ENCODE results near the gene SDSL.

Gene SDSL

DNA sequence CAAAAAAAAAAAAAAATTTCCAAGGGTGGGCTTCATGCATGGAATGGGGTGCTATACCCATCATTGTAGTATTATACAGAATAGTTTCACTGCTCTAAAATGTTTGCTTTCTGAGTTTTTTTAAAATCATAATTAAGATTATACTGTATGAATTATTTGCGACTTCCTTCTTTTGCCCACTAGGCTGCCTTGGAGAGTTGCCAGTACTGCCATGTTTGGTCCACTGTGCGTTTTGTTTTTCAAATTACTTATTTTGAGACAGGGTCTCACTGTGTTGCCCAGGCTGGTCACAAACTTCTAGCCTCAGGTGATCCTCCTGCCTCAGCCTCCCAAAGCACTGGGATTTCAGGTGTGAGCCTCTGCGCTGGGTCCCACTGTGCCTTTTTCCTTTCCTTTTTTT lies 43.9 kb upstream of the SDSL start:
- no peak for TF ChIP-seq POLR2AphosphoS5 (IDR thresholded peaks at IDR 0.05; ENCODE audit: low read depth, low read length)
- no peak for TF ChIP-seq SIN3A (IDR thresholded peaks at IDR 0.05; ENCODE audit: borderline replicate concordance, insufficient read depth, low read length)

DNA sequence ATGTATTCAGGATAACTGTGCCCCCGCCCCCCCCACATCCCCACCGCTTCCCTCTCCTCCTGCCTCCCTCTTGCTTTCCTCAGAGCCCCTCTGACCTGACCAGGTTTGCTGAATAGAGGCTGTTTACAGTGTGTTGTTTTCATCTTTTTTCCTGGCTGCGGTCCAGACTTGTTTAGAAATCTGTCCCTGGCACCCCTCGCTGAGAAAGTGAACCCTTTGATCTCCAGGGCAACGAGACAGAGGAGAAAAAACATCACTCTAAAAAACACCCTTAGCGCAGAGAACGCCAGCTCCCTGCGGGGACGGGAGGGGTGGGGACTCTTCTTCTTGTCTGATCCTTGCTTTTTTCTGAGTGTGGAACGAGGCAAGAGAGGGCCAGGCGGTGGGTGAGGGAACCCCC lies 41.0 kb upstream of the SDSL start:
- TF ChIP-seq TAF1 (IDR thresholded peaks at IDR 0.05; ENCODE audit: borderline replicate concordance, insufficient read depth, low read length) (no peak), POLR2AphosphoS5 (IDR thresholded peaks at IDR 0.05; ENCODE audit: low read depth, low read length) (no peak), FOXP2 (optimal IDR thresholded peaks at IDR 0.05; ENCODE audit: borderline replicate concordance, extremely low read depth, extremely low read length, insufficient read depth) (no peak), SIN3A (IDR thresholded peaks at IDR 0.05; ENCODE audit: borderline replicate concordance, insufficient read depth, low read length) (no peak)
- TF ChIP-seq, protein P1, sequence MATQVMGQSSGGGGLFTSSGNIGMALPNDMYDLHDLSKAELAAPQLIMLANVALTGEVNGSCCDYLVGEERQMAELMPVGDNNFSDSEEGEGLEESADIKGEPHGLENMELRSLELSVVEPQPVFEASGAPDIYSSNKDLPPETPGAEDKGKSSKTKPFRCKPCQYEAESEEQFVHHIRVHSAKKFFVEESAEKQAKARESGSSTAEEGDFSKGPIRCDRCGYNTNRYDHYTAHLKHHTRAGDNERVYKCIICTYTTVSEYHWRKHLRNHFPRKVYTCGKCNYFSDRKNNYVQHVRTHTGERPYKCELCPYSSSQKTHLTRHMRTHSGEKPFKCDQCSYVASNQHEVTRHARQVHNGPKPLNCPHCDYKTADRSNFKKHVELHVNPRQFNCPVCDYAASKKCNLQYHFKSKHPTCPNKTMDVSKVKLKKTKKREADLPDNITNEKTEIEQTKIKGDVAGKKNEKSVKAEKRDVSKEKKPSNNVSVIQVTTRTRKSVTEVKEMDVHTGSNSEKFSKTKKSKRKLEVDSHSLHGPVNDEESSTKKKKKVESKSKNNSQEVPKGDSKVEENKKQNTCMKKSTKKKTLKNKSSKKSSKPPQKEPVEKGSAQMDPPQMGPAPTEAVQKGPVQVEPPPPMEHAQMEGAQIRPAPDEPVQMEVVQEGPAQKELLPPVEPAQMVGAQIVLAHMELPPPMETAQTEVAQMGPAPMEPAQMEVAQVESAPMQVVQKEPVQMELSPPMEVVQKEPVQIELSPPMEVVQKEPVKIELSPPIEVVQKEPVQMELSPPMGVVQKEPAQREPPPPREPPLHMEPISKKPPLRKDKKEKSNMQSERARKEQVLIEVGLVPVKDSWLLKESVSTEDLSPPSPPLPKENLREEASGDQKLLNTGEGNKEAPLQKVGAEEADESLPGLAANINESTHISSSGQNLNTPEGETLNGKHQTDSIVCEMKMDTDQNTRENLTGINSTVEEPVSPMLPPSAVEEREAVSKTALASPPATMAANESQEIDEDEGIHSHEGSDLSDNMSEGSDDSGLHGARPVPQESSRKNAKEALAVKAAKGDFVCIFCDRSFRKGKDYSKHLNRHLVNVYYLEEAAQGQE (IDR thresholded peaks at IDR 0.05; ENCODE audit: insufficient read depth in 1 of 2, low read depth in 2 of 2, low read length in 2 of 2), result no peak

DNA sequence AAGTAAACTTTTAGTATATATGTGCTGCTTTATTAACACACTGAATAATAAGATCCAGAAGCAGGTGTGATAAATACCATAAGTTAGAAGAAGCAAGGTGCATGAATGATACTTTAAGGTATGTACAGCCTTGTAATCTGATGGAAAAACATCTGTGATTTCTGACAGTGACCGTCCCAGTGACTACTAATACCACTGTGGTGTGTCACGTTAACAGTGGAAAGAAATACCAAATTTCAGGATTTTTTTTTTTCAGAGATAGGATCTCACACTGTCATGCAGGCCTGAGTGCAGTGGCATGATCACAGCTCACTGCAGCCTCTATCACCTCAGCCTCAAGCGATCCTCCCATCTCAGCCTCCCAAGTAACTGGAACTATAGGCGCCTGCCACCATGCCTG lies 40.0 kb upstream of the SDSL start:
- TF ChIP-seq POLR2AphosphoS5 (IDR thresholded peaks at IDR 0.05; ENCODE audit: low read depth, low read length) (no peak), FOXP2 (optimal IDR thresholded peaks at IDR 0.05; ENCODE audit: borderline replicate concordance, extremely low read depth, extremely low read length, insufficient read depth) (no peak), TAF1 (IDR thresholded peaks at IDR 0.05; ENCODE audit: borderline replicate concordance, insufficient read depth, low read length) (no peak), SIN3A (IDR thresholded peaks at IDR 0.05; ENCODE audit: borderline replicate concordance, insufficient read depth, low read length) (no peak)
- TF ChIP-seq, protein P1 (IDR thresholded peaks at IDR 0.05; ENCODE audit: insufficient read depth in 1 of 2, low read depth in 2 of 2, low read length in 2 of 2), result no peak

DNA sequence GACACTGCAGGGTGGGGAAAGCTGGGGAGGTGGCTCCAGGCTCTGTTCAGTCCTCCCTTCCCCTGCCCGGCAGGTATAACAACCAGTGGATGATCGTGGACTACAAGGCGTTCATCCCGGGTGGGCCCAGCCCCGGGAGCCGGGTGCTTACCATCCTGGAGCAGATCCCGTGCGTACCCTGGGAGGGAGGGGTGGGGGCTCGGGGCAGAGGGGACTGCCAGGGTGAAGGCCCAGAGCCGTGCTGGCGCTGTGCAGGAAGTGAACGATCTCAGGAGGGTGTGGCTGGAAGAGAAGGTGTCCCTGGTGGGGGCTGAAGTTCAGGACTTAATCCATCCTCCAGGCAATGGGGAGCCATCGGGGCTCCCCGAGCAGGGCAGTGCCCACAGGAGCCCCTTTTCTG lies 37.4 kb upstream of the SDSL start:
- TF ChIP-seq SIN3A (IDR thresholded peaks at IDR 0.05; ENCODE audit: borderline replicate concordance, insufficient read depth, low read length) (no peak), FOXP2 (optimal IDR thresholded peaks at IDR 0.05; ENCODE audit: borderline replicate concordance, extremely low read depth, extremely low read length, insufficient read depth) (no peak), TAF1 (IDR thresholded peaks at IDR 0.05; ENCODE audit: borderline replicate concordance, insufficient read depth, low read length) (no peak), POLR2AphosphoS5 (IDR thresholded peaks at IDR 0.05; ENCODE audit: low read depth, low read length) (no peak)
- TF ChIP-seq, protein P1 (IDR thresholded peaks at IDR 0.05; ENCODE audit: insufficient read depth in 1 of 2, low read depth in 2 of 2, low read length in 2 of 2), result no peak

DNA sequence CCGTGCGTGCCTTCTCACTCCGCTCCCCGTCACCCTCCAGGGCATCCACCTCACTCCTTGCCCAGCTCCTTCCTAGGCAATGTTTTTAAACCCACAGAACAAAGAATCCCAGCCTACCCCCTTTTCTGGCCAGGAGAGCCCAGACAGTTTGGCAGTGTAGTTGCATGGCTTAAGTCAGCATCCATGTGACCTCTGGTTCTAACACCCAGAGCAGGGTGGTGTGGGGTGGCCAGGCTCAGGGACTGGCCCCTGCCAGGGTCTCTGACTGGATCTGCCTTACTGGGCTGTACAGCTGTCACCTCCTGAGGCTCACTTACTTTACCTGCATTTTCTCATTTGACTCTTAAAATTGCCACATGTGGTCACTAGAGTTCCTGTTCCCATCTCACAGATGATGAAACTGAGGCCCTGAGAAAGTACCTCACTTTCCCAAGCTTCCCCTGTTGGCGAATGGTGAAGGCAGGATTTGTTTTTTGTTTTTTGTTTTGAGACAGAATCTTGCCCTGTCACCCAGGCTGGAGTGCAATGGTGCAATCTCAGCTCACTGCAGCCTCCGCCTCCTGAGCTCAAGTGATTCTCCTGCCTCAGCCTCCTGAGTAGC lies 36.8 kb upstream of the SDSL start:
- TF ChIP-seq SIN3A (IDR thresholded peaks at IDR 0.05; ENCODE audit: borderline replicate concordance, insufficient read depth, low read length) (no peak), POLR2AphosphoS5 (IDR thresholded peaks at IDR 0.05; ENCODE audit: low read depth, low read length) (no peak), TAF1 (IDR thresholded peaks at IDR 0.05; ENCODE audit: borderline replicate concordance, insufficient read depth, low read length) (no peak), FOXP2 (optimal IDR thresholded peaks at IDR 0.05; ENCODE audit: borderline replicate concordance, extremely low read depth, extremely low read length, insufficient read depth) (no peak)
- TF ChIP-seq, protein P1 (IDR thresholded peaks at IDR 0.05; ENCODE audit: insufficient read depth in 1 of 2, low read depth in 2 of 2, low read length in 2 of 2), result no peak
